Measurements from ENCODE around the gene MEIOSIN. TPM values are rescaled to one million over a fixed set of nuclear protein-coding genes. Genes with fewer than 3 reads are reported as not detected.

MEIOSIN gene
- total RNA-seq, 2 experiments from 2014 or later: not detected

DNA sequence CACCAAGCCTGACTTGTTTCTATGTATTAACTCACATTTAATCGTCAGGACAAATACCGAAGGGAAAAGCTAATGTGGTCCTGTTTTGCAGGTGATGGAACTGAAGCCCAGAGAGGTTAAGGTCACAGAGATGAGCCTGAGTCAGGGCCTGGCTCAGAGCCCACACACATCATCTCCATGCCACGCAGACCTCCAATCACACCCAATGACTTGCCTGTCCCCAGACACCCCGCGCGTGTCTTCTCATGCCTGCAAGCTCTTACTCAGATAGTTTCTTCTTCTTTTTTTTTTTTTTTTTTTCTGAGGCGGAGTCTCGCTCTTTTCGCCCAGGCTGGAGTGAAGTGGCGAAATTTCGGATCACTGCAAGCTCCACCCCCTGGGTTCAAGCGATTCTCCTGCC lies 19.4 kb downstream of the MEIOSIN start:
- POLR2A ChIA-PET: no interaction called here
- Mint-ChIP-seq H3K27me3 (no peaks in the 10 kb centered on the region), H3K4me1 (ENCODE audit: low read depth) (no peaks in the 10 kb centered on the region), H3K27ac (no peak overlapping the region), H3K9me3 (no peaks in the 10 kb centered on the region), H3K36me3 (ENCODE audit: low read depth) (no peaks in the 10 kb centered on the region), H3K4me3 (no peak overlapping the region)
- CTCF ChIA-PET: interaction anchor here (2.7 kb wide), 1 partner anchor 17 kb away, joined by 9 read pairs; the partner anchor contains the start of gene SIX5
- no peak for ATAC-seq
- TF ChIP-seq, protein P1, sequence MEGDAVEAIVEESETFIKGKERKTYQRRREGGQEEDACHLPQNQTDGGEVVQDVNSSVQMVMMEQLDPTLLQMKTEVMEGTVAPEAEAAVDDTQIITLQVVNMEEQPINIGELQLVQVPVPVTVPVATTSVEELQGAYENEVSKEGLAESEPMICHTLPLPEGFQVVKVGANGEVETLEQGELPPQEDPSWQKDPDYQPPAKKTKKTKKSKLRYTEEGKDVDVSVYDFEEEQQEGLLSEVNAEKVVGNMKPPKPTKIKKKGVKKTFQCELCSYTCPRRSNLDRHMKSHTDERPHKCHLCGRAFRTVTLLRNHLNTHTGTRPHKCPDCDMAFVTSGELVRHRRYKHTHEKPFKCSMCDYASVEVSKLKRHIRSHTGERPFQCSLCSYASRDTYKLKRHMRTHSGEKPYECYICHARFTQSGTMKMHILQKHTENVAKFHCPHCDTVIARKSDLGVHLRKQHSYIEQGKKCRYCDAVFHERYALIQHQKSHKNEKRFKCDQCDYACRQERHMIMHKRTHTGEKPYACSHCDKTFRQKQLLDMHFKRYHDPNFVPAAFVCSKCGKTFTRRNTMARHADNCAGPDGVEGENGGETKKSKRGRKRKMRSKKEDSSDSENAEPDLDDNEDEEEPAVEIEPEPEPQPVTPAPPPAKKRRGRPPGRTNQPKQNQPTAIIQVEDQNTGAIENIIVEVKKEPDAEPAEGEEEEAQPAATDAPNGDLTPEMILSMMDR (IDR thresholded peaks at IDR 0.05): no peak
- intact Hi-C loops (cut with micrococcal nuclease): no loop called here
- no peak for DNase-seq

DNA sequence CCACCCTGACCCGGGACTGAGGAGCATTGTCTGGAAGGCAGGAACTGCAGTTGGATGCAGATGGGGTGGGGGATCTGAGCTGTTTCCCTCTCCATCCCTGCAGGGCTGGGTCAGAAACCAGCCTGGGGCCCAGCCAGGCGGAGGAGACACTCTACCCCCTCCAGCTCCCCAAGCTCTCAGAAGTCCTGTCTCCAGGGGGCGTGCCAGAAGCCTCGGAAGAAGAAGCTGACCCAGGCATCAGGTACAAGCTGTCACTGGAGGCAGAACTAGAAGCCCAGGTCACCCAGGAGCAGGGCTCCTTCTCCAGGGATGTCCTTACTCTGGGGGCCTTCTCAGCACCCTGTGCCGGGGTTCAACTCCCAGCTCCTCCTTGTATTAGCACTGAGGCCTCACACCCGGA lies 20.3 kb downstream of the MEIOSIN start:
- TF ChIP-seq, protein P1 (IDR thresholded peaks at IDR 0.05): no peak
- POLR2A ChIA-PET: interaction anchor here (0.8 to 2.6 kb wide), 2 partner anchors 14 to 22 kb away, joined by 3 to 7 read pairs; no protein-coding TSS in a partner anchor
- Mint-ChIP-seq H3K27ac (no peak overlapping the region), H3K36me3 (ENCODE audit: low read depth) (no peaks in the 10 kb centered on the region), H3K27me3 (no peaks in the 10 kb centered on the region), H3K4me3 (no peak overlapping the region), H3K4me1 (ENCODE audit: low read depth) (no peaks in the 10 kb centered on the region), H3K9me3 (no peaks in the 10 kb centered on the region)
- CTCF ChIA-PET: interaction anchor here (2.2 to 2.7 kb wide), 2 partner anchors 16 to 46 kb away, joined by 5 to 9 read pairs; partner anchors contain the start of gene SIX5
- ATAC-seq (no peak), DNase-seq (no peak)
- intact Hi-C loops (cut with micrococcal nuclease): no loop called here

DNA sequence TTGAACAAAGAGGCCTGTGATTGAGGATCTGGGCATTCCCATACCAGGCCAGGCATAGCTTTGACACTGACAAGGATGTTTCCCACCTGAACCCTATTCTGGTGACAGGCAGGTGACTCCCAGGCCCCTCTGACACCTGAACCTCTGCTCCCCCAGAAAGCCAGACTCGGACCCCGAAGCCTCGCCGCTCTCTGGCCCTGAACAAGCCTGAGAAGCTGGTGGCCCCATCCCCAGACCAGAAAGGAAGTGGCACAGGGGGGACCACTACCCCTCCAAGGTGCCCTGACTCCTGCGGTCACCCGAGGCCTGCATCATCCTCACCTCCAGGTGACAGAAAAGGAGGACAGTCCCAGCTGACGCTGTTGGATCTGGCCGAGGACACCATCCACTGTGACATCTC lies 21.1 kb downstream of the MEIOSIN start:
- Mint-ChIP-seq H3K27me3 (no peaks in the 10 kb centered on the region), H3K4me1 (ENCODE audit: low read depth) (no peaks in the 10 kb centered on the region), H3K36me3 (ENCODE audit: low read depth) (no peaks in the 10 kb centered on the region), H3K9me3 (no peaks in the 10 kb centered on the region), H3K4me3 (no peak overlapping the region), H3K27ac (no peak overlapping the region)
- ChIA-PET CTCF (interaction anchor here (2.2 to 2.7 kb wide), 2 partner anchors 15 to 45 kb away, joined by 5 to 9 read pairs; partner anchors contain the start of gene SIX5), POLR2A (interaction anchor here (0.6 to 2.6 kb wide), 3 partner anchors 14 to 117 kb away, joined by 3 to 7 read pairs (median 3); no protein-coding TSS in a partner anchor)
- TF ChIP-seq, protein P1 (IDR thresholded peaks at IDR 0.05): no peak
- no peak for DNase-seq
- no peak for ATAC-seq
- intact Hi-C loops (cut with micrococcal nuclease): no loop called here

DNA sequence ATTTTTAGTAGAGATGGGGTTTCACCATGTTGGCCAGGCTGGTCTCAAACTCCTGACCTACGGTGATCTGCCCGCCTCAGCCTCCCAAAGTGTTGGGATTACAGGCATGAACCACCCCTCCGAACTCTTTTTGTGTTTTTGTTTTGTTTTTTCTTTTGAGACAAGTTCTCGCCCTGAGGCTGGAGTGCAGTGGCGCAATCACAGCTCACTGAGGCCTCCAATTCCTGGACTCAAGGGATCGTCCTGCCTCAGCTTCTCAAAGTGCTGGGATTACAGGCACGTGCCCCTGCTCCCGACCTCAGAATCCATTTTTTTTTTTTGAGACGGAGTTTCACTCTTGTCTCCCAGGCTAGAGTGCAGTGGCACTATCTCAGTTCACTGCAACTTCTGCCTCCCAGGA lies 24.5 kb downstream of the MEIOSIN start:
- no peak overlapping the region for H3K27ac Mint-ChIP-seq
- DNase-seq (no peak), ATAC-seq (no peak)
- H3K4me3 Mint-ChIP-seq: no peak overlapping the region
- CTCF ChIA-PET: interaction anchor here (0.6 to 4.9 kb wide), 3 partner anchors 11 to 72 kb away, joined by 3 to 19 read pairs (median 3); partner anchors contain the start of gene SIX5
- no peaks in the 10 kb centered on the region for H3K4me1 Mint-ChIP-seq (ENCODE audit: low read depth)
- H3K27me3 Mint-ChIP-seq: no peaks in the 10 kb centered on the region
- no peaks in the 10 kb centered on the region for H3K36me3 Mint-ChIP-seq (ENCODE audit: low read depth)
- H3K9me3 Mint-ChIP-seq: no peaks in the 10 kb centered on the region
- TF ChIP-seq, protein P1 (IDR thresholded peaks at IDR 0.05): no peak
- intact Hi-C loops (cut with micrococcal nuclease): no loop called here
- POLR2A ChIA-PET: no interaction called here

DNA sequence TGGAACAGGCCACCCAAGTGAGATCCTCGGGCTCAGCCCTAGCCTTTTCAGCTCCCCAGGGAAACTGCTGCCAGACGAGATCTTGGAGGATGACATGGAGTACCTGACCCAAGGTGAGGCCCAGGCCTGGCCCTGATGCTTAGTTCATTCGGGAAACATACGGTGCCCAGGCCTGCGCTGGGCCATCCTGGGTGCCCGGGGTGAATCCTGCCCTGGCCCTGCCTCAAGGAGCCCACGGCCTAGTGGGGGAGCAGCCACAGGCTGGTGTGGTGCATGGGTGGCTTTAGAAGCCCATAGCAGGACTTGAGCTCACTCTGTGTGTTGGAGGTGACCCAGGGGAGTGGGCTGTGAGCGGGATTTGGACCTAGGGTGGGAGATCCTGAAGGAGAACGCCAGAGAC lies 25.7 kb downstream of the MEIOSIN start:
- H3K4me3 Mint-ChIP-seq: no peak overlapping the region
- no peak overlapping the region for H3K27ac Mint-ChIP-seq
- peaks cover 2% of the 10 kb centered on the region for H3K27me3 Mint-ChIP-seq
- ChIA-PET POLR2A (interaction anchor here (0.8 kb wide), 1 partner anchor 25 kb away, joined by 3 read pairs; no protein-coding TSS in a partner anchor), CTCF (interaction anchor here (1.2 to 4.9 kb wide), 2 partner anchors 10 to 58 kb away, joined by 3 to 19 read pairs; partner anchors contain the start of gene SIX5)
- H3K9me3 Mint-ChIP-seq: no peaks in the 10 kb centered on the region
- no peak for DNase-seq
- no peaks in the 10 kb centered on the region for H3K4me1 Mint-ChIP-seq (ENCODE audit: low read depth)
- ATAC-seq: no peak
- intact Hi-C loops (cut with micrococcal nuclease): no loop called here
- no peaks in the 10 kb centered on the region for H3K36me3 Mint-ChIP-seq (ENCODE audit: low read depth)
- TF ChIP-seq, protein P1 (IDR thresholded peaks at IDR 0.05): no peak
